MM.1S (cell line): Measurements from ENCODE around the gene ABCA2.

ENCODE experiments used
- EZH2 ChIP-seq: fragments of 300-600 bp; sonication (generic); optimal IDR thresholded peaks from 2 replicates; pipeline ENCODE3; 2017; ENCODE audit warnings: low read depth, mild to moderate bottlenecking, antibody characterized with exemption, low read length, mixed read lengths
- TF ChIP-seq, protein P1 (sequence below): fragments of 300-600 bp; sonication (generic); IDR thresholded peaks from 2 replicates; pipeline ENCODE4 v1.5.1; 2016; ENCODE audit warnings: antibody characterized with exemption, low read length, mixed read lengths

DNA sequence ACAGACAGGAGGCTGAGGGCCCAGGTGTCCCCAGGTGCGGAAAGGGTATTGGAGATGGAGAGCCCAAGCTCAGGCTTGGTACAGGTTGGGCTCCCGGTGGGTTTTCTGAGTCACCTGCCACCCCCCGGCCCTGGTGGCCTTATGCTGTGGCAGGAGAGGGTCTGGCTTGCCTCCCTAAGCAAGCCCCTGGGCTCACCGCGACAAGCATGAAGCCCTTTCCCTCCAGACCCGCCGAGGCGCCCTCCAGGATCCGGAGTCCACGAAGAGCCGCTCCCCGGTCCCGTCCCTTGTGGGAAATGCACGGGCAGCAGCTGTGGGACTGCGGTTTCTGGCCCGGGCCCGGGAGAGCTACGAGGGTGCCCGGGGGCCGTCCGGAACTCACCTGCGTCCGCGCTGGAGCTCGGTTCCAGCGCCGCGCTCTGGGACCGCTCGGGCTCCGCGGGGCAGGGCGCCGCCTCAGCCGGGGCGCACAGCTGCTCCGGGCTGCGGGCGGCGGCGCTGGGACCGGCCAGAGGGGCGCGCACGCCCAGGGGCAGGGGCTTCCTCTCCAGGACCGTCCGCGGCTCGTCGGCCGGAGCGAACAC, 41.6 kb upstream of the ABCA2 start:
- TF ChIP-seq, protein P1, sequence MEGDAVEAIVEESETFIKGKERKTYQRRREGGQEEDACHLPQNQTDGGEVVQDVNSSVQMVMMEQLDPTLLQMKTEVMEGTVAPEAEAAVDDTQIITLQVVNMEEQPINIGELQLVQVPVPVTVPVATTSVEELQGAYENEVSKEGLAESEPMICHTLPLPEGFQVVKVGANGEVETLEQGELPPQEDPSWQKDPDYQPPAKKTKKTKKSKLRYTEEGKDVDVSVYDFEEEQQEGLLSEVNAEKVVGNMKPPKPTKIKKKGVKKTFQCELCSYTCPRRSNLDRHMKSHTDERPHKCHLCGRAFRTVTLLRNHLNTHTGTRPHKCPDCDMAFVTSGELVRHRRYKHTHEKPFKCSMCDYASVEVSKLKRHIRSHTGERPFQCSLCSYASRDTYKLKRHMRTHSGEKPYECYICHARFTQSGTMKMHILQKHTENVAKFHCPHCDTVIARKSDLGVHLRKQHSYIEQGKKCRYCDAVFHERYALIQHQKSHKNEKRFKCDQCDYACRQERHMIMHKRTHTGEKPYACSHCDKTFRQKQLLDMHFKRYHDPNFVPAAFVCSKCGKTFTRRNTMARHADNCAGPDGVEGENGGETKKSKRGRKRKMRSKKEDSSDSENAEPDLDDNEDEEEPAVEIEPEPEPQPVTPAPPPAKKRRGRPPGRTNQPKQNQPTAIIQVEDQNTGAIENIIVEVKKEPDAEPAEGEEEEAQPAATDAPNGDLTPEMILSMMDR, result no peak
- no peak for TF ChIP-seq EZH2
